Activated T-helper 1 cell treated with anti-CD3 and anti-CD28 coated beads, Interleukin-12 subunit alpha, Interleukin-12 subunit beta, Interleukin-2, Interleukin-4 antibody, amounts not matched to agents 30 ng/mL and 10 ng/mL and 1 ng/mL, durations not matched to agents 14 hours and 24 hours and 36 hours (primary cell): ENCODE measurements around the gene KBTBD3. TPM values are rescaled to one million over a fixed set of nuclear protein-coding genes. Genes with fewer than 3 reads are reported as not detected.

ENCODE experiments used
- DNase-seq: peaks from one replicate; pipeline ENCODE4 v3.0.0; 2021; ENCODE audit warnings: low spot score
- H3K27ac Mint-ChIP-seq: one replicate; pipeline ENCODE4 v1.8.0; 2021; ENCODE audit warnings: mild to moderate bottlenecking, mixed read lengths
- H3K27me3 Mint-ChIP-seq: one replicate; pipeline ENCODE4 v1.8.0; 2022; ENCODE audit warnings: mild to moderate bottlenecking, moderate library complexity, mixed read lengths; ENCODE audit not compliant: insufficient read depth
- H3K36me3 Mint-ChIP-seq: one replicate; pipeline ENCODE4 v1.8.0; 2021; ENCODE audit warnings: low read depth, mixed read lengths
- H3K4me1 Mint-ChIP-seq: one replicate; pipeline ENCODE4 v1.8.0; 2021; ENCODE audit warnings: low read depth, mixed read lengths
- H3K4me3 Mint-ChIP-seq: one replicate; pipeline ENCODE4 v1.8.0; 2021; ENCODE audit warnings: mild to moderate bottlenecking, moderate library complexity, mixed read lengths
- H3K9me3 Mint-ChIP-seq: one replicate; pipeline ENCODE4 v1.8.0; 2021; ENCODE audit warnings: mixed read lengths
- intact Hi-C: fragments of 100-400 bp; cut with micrococcal nuclease; formaldehyde crosslinking; loops from one replicate; pipeline ENCODE4 v1.15.1; 2024
- total RNA-seq: library from RNA; stranded (reverse); gene quantifications from 2 replicates; pipeline ENCODE4 v1.2.3, GENCODE V29; 2022

KBTBD3 gene
- total RNA-seq: 4.1 and 5.8 TPM in 2 replicates

- peak within 1 kb of the TSS; percentile 95 for H3K27ac Mint-ChIP-seq
Observed at GRCh38 chr11:106076919-106077608, at the start of gene KBTBD3. TSS of gene KBTBD3 (minus strand) at chr11:106077347. CDS start at chr11:106059097, 18,250 bp downstream.

GRCh38 chr11:106121570-106122320, 44.6 kb upstream of the KBTBD3 start:
- Mint-ChIP-seq H3K36me3 (no peaks in the 10 kb centered on the region), H3K27me3 (peaks cover 2% of the 10 kb centered on the region), H3K4me1 (no peaks in the 10 kb centered on the region), H3K27ac (no peak overlapping the region), H3K4me3 (no peak overlapping the region), H3K9me3 (peaks cover 4% of the 10 kb centered on the region)
- no peak for DNase-seq
- intact Hi-C loops: no loop called here

More at GRCh38 chr11:106076919-106077608, at the start of gene KBTBD3:
- Mint-ChIP-seq H3K36me3 (peaks cover 25% of the 10 kb centered on the region), H3K4me1 (peaks cover 61% of the 10 kb centered on the region), H3K27me3 (no peaks in the 10 kb centered on the region), H3K9me3 (no peaks in the 10 kb centered on the region), H3K4me3 (peak within 1 kb of the TSS; percentile 96)
- DNase-seq: peak; percentile 98
- intact Hi-C loops: loop anchor here (1.0 to 10.0 kb wide), 6 partner anchors 14 to 1848 kb away; partner anchors contain the start of genes CWF19L2, MSANTD4 and RAB39A

- intact Hi-C loops: no loop called here
- no peak overlapping the region for H3K4me3 Mint-ChIP-seq
- H3K36me3 Mint-ChIP-seq: no peaks in the 10 kb centered on the region
- no peak overlapping the region for H3K27ac Mint-ChIP-seq
- H3K27me3 Mint-ChIP-seq: no peaks in the 10 kb centered on the region
- H3K9me3 Mint-ChIP-seq: no peaks in the 10 kb centered on the region
- no peak for DNase-seq
- H3K4me1 Mint-ChIP-seq: no peaks in the 10 kb centered on the region
Observed at GRCh38 chr11:106105986-106106385, 28.8 kb upstream of the KBTBD3 start.

GRCh38 chr11:106101819-106102218, 24.7 kb upstream of the KBTBD3 start:
- intact Hi-C loops: no loop called here

GRCh38 chr11:106101370-106101769, 24.2 kb upstream of the KBTBD3 start:
- intact Hi-C loops: no loop called here
- H3K4me3 Mint-ChIP-seq: no peak overlapping the region
- H3K27ac Mint-ChIP-seq: no peak overlapping the region
- H3K27me3 Mint-ChIP-seq: no peaks in the 10 kb centered on the region
- H3K9me3 Mint-ChIP-seq: no peaks in the 10 kb centered on the region
- peaks cover 19% of the 10 kb centered on the region for H3K36me3 Mint-ChIP-seq
- no peak for DNase-seq
- H3K4me1 Mint-ChIP-seq: no peaks in the 10 kb centered on the region

More at GRCh38 chr11:106101819-106102218, 24.7 kb upstream of the KBTBD3 start:
- H3K4me3 Mint-ChIP-seq: no peak overlapping the region
- DNase-seq: no peak
- no peaks in the 10 kb centered on the region for H3K9me3 Mint-ChIP-seq
- H3K4me1 Mint-ChIP-seq: no peaks in the 10 kb centered on the region
- no peaks in the 10 kb centered on the region for H3K27me3 Mint-ChIP-seq
- H3K36me3 Mint-ChIP-seq: peaks cover 15% of the 10 kb centered on the region
- H3K27ac Mint-ChIP-seq: no peak overlapping the region

- Mint-ChIP-seq H3K27me3 (no peaks in the 10 kb centered on the region), H3K27ac (no peak overlapping the region), H3K4me1 (no peaks in the 10 kb centered on the region), H3K4me3 (no peak overlapping the region), H3K9me3 (no peaks in the 10 kb centered on the region), H3K36me3 (peaks cover 29% of the 10 kb centered on the region)
- no peak for DNase-seq
- intact Hi-C loops: no loop called here
Observed at GRCh38 chr11:106098893-106099553, 21.9 kb upstream of the KBTBD3 start.

GRCh38 chr11:106092446-106092845, 15.3 kb upstream of the KBTBD3 start:
- DNase-seq: no peak
- Mint-ChIP-seq H3K9me3 (no peaks in the 10 kb centered on the region), H3K27me3 (no peaks in the 10 kb centered on the region), H3K36me3 (peaks cover 46% of the 10 kb centered on the region), H3K4me3 (no peak overlapping the region), H3K27ac (no peak overlapping the region), H3K4me1 (peaks cover 39% of the 10 kb centered on the region)
- intact Hi-C loops: no loop called here

GRCh38 chr11:106091480-106092123, 14.5 kb upstream of the KBTBD3 start:
- no peak for DNase-seq
- peaks cover 40% of the 10 kb centered on the region for H3K36me3 Mint-ChIP-seq
- intact Hi-C loops: loop anchor here (1.0 kb wide), 1 partner anchor 14 kb away; the partner anchor contains the start of genes AASDHPPT and KBTBD3
- H3K27me3 Mint-ChIP-seq: no peaks in the 10 kb centered on the region
- peaks cover 45% of the 10 kb centered on the region for H3K4me1 Mint-ChIP-seq
- no peaks in the 10 kb centered on the region for H3K9me3 Mint-ChIP-seq
- H3K27ac Mint-ChIP-seq: peak overlapping the region; percentile 64
- H3K4me3 Mint-ChIP-seq: no peak overlapping the region

- H3K27me3 Mint-ChIP-seq: no peaks in the 10 kb centered on the region
- intact Hi-C loops: loop anchor here (1.0 to 10.0 kb wide), 2 partner anchors 44 to 1476 kb away; partner anchors contain the start of gene ALKBH8
- peaks cover 31% of the 10 kb centered on the region for H3K36me3 Mint-ChIP-seq
- H3K4me3 Mint-ChIP-seq: no peak overlapping the region
- no peak overlapping the region for H3K27ac Mint-ChIP-seq
- peaks cover 51% of the 10 kb centered on the region for H3K4me1 Mint-ChIP-seq
- DNase-seq: no peak
- no peaks in the 10 kb centered on the region for H3K9me3 Mint-ChIP-seq
Observed at GRCh38 chr11:106088896-106089295, 11.7 kb upstream of the KBTBD3 start.

GRCh38 chr11:106087815-106088435, 10.8 kb upstream of the KBTBD3 start:
- H3K27ac Mint-ChIP-seq: no peak overlapping the region
- H3K4me1 Mint-ChIP-seq: peaks cover 50% of the 10 kb centered on the region
- no peaks in the 10 kb centered on the region for H3K9me3 Mint-ChIP-seq
- H3K27me3 Mint-ChIP-seq: no peaks in the 10 kb centered on the region
- no peak overlapping the region for H3K4me3 Mint-ChIP-seq
- intact Hi-C loops: loop anchor here (1.0 to 10.0 kb wide), 3 partner anchors 10 to 1477 kb away; partner anchors contain the start of gene ALKBH8
- no peak for DNase-seq
- H3K36me3 Mint-ChIP-seq: peaks cover 37% of the 10 kb centered on the region

- Mint-ChIP-seq H3K4me3 (no peak overlapping the region), H3K9me3 (no peaks in the 10 kb centered on the region), H3K36me3 (peaks cover 30% of the 10 kb centered on the region), H3K27ac (peak overlapping the region; percentile 51), H3K27me3 (no peaks in the 10 kb centered on the region), H3K4me1 (peaks cover 44% of the 10 kb centered on the region)
- no peak for DNase-seq
- intact Hi-C loops: loop anchor here (1.0 to 10.0 kb wide), 2 partner anchors 9 to 1478 kb away; partner anchors contain the start of gene ALKBH8
Observed at GRCh38 chr11:106086850-106087249, 9.7 kb upstream of the KBTBD3 start.

- Mint-ChIP-seq H3K27me3 (no peaks in the 10 kb centered on the region), H3K9me3 (no peaks in the 10 kb centered on the region), H3K4me1 (peaks cover 44% of the 10 kb centered on the region), H3K36me3 (peaks cover 26% of the 10 kb centered on the region), H3K4me3 (no peak overlapping the region), H3K27ac (no peak overlapping the region)
- DNase-seq: no peak
- intact Hi-C loops: loop anchor here (10.0 kb wide), 1 partner anchor 1479 kb away; the partner anchor contains the start of gene ALKBH8
Observed at GRCh38 chr11:106086135-106086534, 9.0 kb upstream of the KBTBD3 start.
